Left ventricle myocardium inferior (tissue), 1 donor: ENCODE data around the gene ELF5. TPM values are rescaled to one million over a fixed set of nuclear protein-coding genes. Genes with fewer than 3 reads are reported as not detected.

ENCODE experiments used
- DNase-seq: peaks from one replicate; pipeline ENCODE4 v3.0.0-alpha.2; 2020
- H3K27ac ChIP-seq: fragments of 200-600 bp; replicated peaks from 2 replicates; pipeline ENCODE4 v1.8.0; 2021
- H3K27me3 ChIP-seq: fragments of 200-600 bp; 2 replicates; pipeline ENCODE4 v1.8.0; 2021; ENCODE audit warnings: low read depth
- H3K36me3 ChIP-seq: fragments of 200-600 bp; 2 replicates; pipeline ENCODE4 v1.8.0; 2021
- H3K4me1 ChIP-seq: fragments of 200-600 bp; 2 replicates; pipeline ENCODE4 v1.8.0; 2021
- H3K4me3 ChIP-seq: fragments of 200-600 bp; 2 replicates; pipeline ENCODE4 v1.8.0; 2021; ENCODE audit warnings: mild to moderate bottlenecking, moderate library complexity
- H3K9me3 ChIP-seq: fragments of 200-600 bp; replicated peaks from 2 replicates; pipeline ENCODE4 v1.8.0; 2021
- CTCF ChIP-seq: fragments of 200-600 bp; IDR thresholded peaks from 2 replicates; pipeline ENCODE4 v1.8.0; 2021; ENCODE audit warnings: antibody characterized with exemption, mild to moderate bottlenecking, borderline replicate concordance
- intact Hi-C: fragments of 100-400 bp; cut with micrococcal nuclease; formaldehyde crosslinking; loops from one replicate; pipeline ENCODE4 v1.11.0; 2022
- long read RNA-seq: library from polyadenylated mRNA; unstranded; transcript quantifications from one replicate; pipeline ENCODE4 v2.0.0, GENCODE V29; 2021
- total RNA-seq: library from RNA; stranded (reverse); fragmentation: NEBNext Ultra II Directional; extraction: Animal tissue kit (Norgen Biotek cat#: 25700); gene quantifications from one replicate; pipeline ENCODE4 v1.2.1, GENCODE V29; 2021
- donor health status: DM: no; HTN: yes; CAD: no; lungs with severe emphysema.

Gene ELF5
- not detected for total RNA-seq
- long read RNA-seq = 0 reads

GRCh38 chr11:34513682-34514449 lies at the start of gene ELF5:
Gene ELF5 (minus strand): TSS chr11:34513794. CDS start chr11:34505749, 8,045 bp downstream.
- no peak within 1 kb of the TSS for H3K27ac ChIP-seq
- no peak within 1 kb of the TSS for H3K4me3 ChIP-seq
- peaks cover 3% of the 10 kb centered on the region for H3K27me3 ChIP-seq
- H3K36me3 ChIP-seq = no peaks in the 10 kb centered on the region
- intact Hi-C loops = loop anchor here (10.0 kb wide), 1 partner anchor 881 kb away; no protein-coding TSS in a partner anchor
- DNase-seq = no peak
- H3K9me3 ChIP-seq = no peaks in the 10 kb centered on the region
- H3K4me1 ChIP-seq = no peaks in the 10 kb centered on the region
- TF ChIP-seq CTCF = no peak

- Histone ChIP-seq H3K27ac (no peak overlapping the region), H3K36me3 (no peaks in the 10 kb centered on the region), H3K9me3 (no peaks in the 10 kb centered on the region), H3K4me3 (no peak overlapping the region), H3K27me3 (peaks cover 60% of the 10 kb centered on the region), H3K4me1 (no peaks in the 10 kb centered on the region)
- no peak for TF ChIP-seq CTCF
- DNase-seq = no peak
- intact Hi-C loops = no loop called here
These were observed 49.4 kb upstream of the ELF5 start for GRCh38 chr11:34562976-34563375.

GRCh38 chr11:34560511-34560910 lies 46.9 kb upstream of the ELF5 start:
- H3K9me3 ChIP-seq = no peaks in the 10 kb centered on the region
- H3K4me3 ChIP-seq = no peak overlapping the region
- no peaks in the 10 kb centered on the region for H3K4me1 ChIP-seq
- no peak overlapping the region for H3K27ac ChIP-seq
- intact Hi-C loops = no loop called here
- no peak for TF ChIP-seq CTCF
- no peak for DNase-seq
- H3K36me3 ChIP-seq = no peaks in the 10 kb centered on the region
- H3K27me3 ChIP-seq = peaks cover 81% of the 10 kb centered on the region

- H3K36me3 ChIP-seq = no peaks in the 10 kb centered on the region
- no peaks in the 10 kb centered on the region for H3K9me3 ChIP-seq
- no peak for TF ChIP-seq CTCF
- no peaks in the 10 kb centered on the region for H3K4me1 ChIP-seq
- peaks cover 93% of the 10 kb centered on the region for H3K27me3 ChIP-seq
- intact Hi-C loops = no loop called here
- no peak overlapping the region for H3K27ac ChIP-seq
- DNase-seq = no peak
- no peak overlapping the region for H3K4me3 ChIP-seq
These were observed 45.1 kb upstream of the ELF5 start for GRCh38 chr11:34558673-34559072.

- no peak overlapping the region for H3K27ac ChIP-seq
- intact Hi-C loops = no loop called here
- no peaks in the 10 kb centered on the region for H3K36me3 ChIP-seq
- no peaks in the 10 kb centered on the region for H3K4me1 ChIP-seq
- DNase-seq = no peak
- no peaks in the 10 kb centered on the region for H3K9me3 ChIP-seq
- TF ChIP-seq CTCF = no peak
- no peak overlapping the region for H3K4me3 ChIP-seq
- H3K27me3 ChIP-seq = peaks cover 88% of the 10 kb centered on the region
These were observed 44.6 kb upstream of the ELF5 start for GRCh38 chr11:34558211-34558610.
